ENCODE measurements around the gene RCOR1. TPM values are rescaled to one million over a fixed set of nuclear protein-coding genes. Genes with fewer than 3 reads are reported as not detected.

Gene RCOR1
- total and polyA plus RNA-seq, 2 of the 4 experiments (the other 2 are of a cell fraction), result 9.0 to 11.2 TPM

- ATAC-seq (ENCODE audit: low read depth), result no peak
- no peaks in the 10 kb centered on the region for H3K9me3 ChIP-seq (ENCODE audit: control insufficient read depth, insufficient read depth, low read length)
- H3K14ac ChIP-seq (replicated peaks; ENCODE audit: low read depth, low read length), result no peak overlapping the region
- CTCF ChIA-PET, result interaction anchor here (0.7 kb wide), 1 partner anchor 33 kb away, joined by 4 read pairs; no protein-coding TSS in a partner anchor
- no peak overlapping the region for H3K23ac ChIP-seq (ENCODE audit: low read depth, low read length)
- no peak overlapping the region for H2BK5ac ChIP-seq (ENCODE audit: low read depth, low read length, poor library complexity, severe bottlenecking)
- H3K9me1 ChIP-seq (ENCODE audit: insufficient read depth, low read length), result 0 out of 2 replicates have a peak, but pooled peaks cover under 1% of the 10 kb centered on the region
- H2BK15ac ChIP-seq (ENCODE audit: low read depth, low read length), result no peak overlapping the region
- no peak overlapping the region for H2AK5ac ChIP-seq (ENCODE audit: low read depth, low read length)
- H2AK9ac ChIP-seq (replicated peaks; ENCODE audit: low read depth, low read length, poor library complexity), result no peak overlapping the region
- no peak overlapping the region for H3K4me3 ChIP-seq (ENCODE audit: insufficient read depth, low read depth, low read length)
- no peak overlapping the region for H2BK20ac ChIP-seq (ENCODE audit: low read depth, low read length)
- no peak overlapping the region for H3K56ac ChIP-seq (ENCODE audit: extremely low read depth, insufficient read depth, low read length)
- H3K18ac ChIP-seq (ENCODE audit: low read depth, low read length), result no peak overlapping the region
- DNase-seq, result no peak
- BruUV-seq (replicated peaks), result no TSS peak
- H3K4ac ChIP-seq (ENCODE audit: low read depth, low read length), result no peak overlapping the region
- TF ChIP-seq USF2 (IDR thresholded peaks at IDR 0.05; ENCODE audit: low read depth, low read length) (no peak), ELK1 (IDR thresholded peaks at IDR 0.05; ENCODE audit: borderline replicate concordance, low read depth, low read length) (no peak), RAD21 (IDR thresholded peaks at IDR 0.05; ENCODE audit: low read length) (no peak), CTCF (conservative IDR thresholded peaks at IDR 0.05; ENCODE audit: low read depth, low read length) (no peak), NFE2L2 (IDR thresholded peaks at IDR 0.05; ENCODE audit: low read depth, low read length) (no peak), RFX5 (IDR thresholded peaks at IDR 0.05; ENCODE audit: low read depth, low read length) (no peak), SMC3 (IDR thresholded peaks at IDR 0.05; ENCODE audit: low read depth, low read length) (no peak), MAZ (IDR thresholded peaks at IDR 0.05; ENCODE audit: borderline replicate concordance, low read depth, low read length) (no peak)
- no peak overlapping the region for H4K91ac ChIP-seq (ENCODE audit: insufficient read depth, low read depth, low read length)
- no peaks in the 10 kb centered on the region; the same call in 1 of the 2 replicates for H3K27me3 ChIP-seq (ENCODE audit: control insufficient read depth, insufficient read depth, low read length)
- H3K4me1 ChIP-seq (ENCODE audit: control insufficient read depth, insufficient read depth, low read length), result 0 out of 2 replicates have a peak, but pooled peaks cover 2% of the 10 kb centered on the region
- no peak overlapping the region for H2AFZ ChIP-seq (replicated peaks; ENCODE audit: low read length, poor library complexity)
- intact Hi-C loops (cut with micrococcal nuclease) (no loop called here), in situ Hi-C loops (cut with MboI; ENCODE audit: low sequenced_read_pairs) (no loop called here), dilution Hi-C loops (cut with HindIII; ENCODE audit: low sequenced_read_pairs, unreplicated experiment) (no loop called here)
- H4K20me1 ChIP-seq (ENCODE audit: insufficient read depth, low read length), result no peaks in the 10 kb centered on the region
- no peak overlapping the region for H4K8ac ChIP-seq (ENCODE audit: low read depth in 2 of 2, low read length in 2 of 2)
- no peak overlapping the region for H3K9ac ChIP-seq (ENCODE audit: low read depth, low read length)
- H3K79me1 ChIP-seq (ENCODE audit: low read depth in 1 of 2, low read length in 2 of 2), result no peaks in the 10 kb centered on the region
- H3K4me2 ChIP-seq (ENCODE audit: low read depth, low read length), result no peak overlapping the region
- no peak overlapping the region for H3K27ac ChIP-seq (ENCODE audit: insufficient read depth, low read length)
- H2BK120ac ChIP-seq (ENCODE audit: low read depth, low read length), result no peak overlapping the region
- no peaks in the 10 kb centered on the region for H3K36me3 ChIP-seq (ENCODE audit: control insufficient read depth, insufficient read depth, low read length)
- POLR2A ChIA-PET (ENCODE audit: unreplicated experiment), result no interaction called here
- 40% methylated on average over 1 of the region's 8 CpGs; no CpG with 5 or more reads in 1 of the 2 experiments for WGBS, 2 experiments (ENCODE audit: extremely low coverage in 2 of 2, insufficient read length in 1 of 2)
- no peak overlapping the region for H4K5ac ChIP-seq (ENCODE audit: low read depth, low read length)
These were observed 18.8 kb upstream of the RCOR1 start for GRCh38 chr14:102573591-102574046.
